Trophoblast cell (in vitro differentiated cells and primary cell): Measurements from ENCODE around the gene GNLY.
"Not testable (repeated sequence)": the region's sequence is repeated elsewhere in the genome, so short reads cannot be mapped to it uniquely, and the experiment has no call there.

Source experiments
- DNase-seq, 2 donors: peaks; one replicate each; pipeline ENCODE4 v3.0.0-alpha.2; 2016
- H2AFZ ChIP-seq: 2 replicates; pipeline ENCODE4 v1.6.1; 2013; ENCODE audit warnings: low read length, moderate library complexity, mild to moderate bottlenecking; ENCODE audit not compliant: insufficient read depth, poor library complexity
- H2AK5ac ChIP-seq: 2 replicates; pipeline ENCODE4 v1.6.1; 2013; ENCODE audit warnings: mild to moderate bottlenecking, low read length
- H2BK120ac ChIP-seq: 2 replicates; pipeline ENCODE4 v1.6.1; 2013; ENCODE audit warnings: low read length, mild to moderate bottlenecking, moderate library complexity; ENCODE audit not compliant: insufficient read depth, poor library complexity
- H2BK12ac ChIP-seq: 2 replicates; pipeline ENCODE4 v1.6.1; 2013; ENCODE audit warnings: mild to moderate bottlenecking, low read length, moderate library complexity
- H2BK5ac ChIP-seq: 2 replicates; pipeline ENCODE4 v1.6.1; 2013; ENCODE audit warnings: low read length, low read depth, moderate library complexity, mild to moderate bottlenecking; ENCODE audit not compliant: poor library complexity
- H3K14ac ChIP-seq: 2 replicates; pipeline ENCODE4 v1.6.1; 2013; ENCODE audit warnings: mild to moderate bottlenecking, low read length
- H3K18ac ChIP-seq: 2 replicates; pipeline ENCODE4 v1.6.1; 2013; ENCODE audit warnings: mild to moderate bottlenecking, low read length
- H3K23ac ChIP-seq: 2 replicates; pipeline ENCODE4 v1.6.1; 2013; ENCODE audit warnings: low read length
- H3K27ac ChIP-seq: 2 replicates; pipeline ENCODE4 v1.5.1; 2013; ENCODE audit warnings: low read depth, mild to moderate bottlenecking, inconsistent platforms, low read length, moderate library complexity
- H3K27me3 ChIP-seq: 2 replicates; pipeline ENCODE4 v1.6.1; 2013; ENCODE audit warnings: inconsistent platforms, mild to moderate bottlenecking, low read length, moderate library complexity; ENCODE audit not compliant: insufficient read depth
- H3K36me3 ChIP-seq, 2 experiments: 1 replicate in 1 of 2; 2 replicates in 1 of 2; pipeline ENCODE4 v1.6.1; 2013; ENCODE audit warnings: low read length in 2 of 2, mild to moderate bottlenecking in 2 of 2, moderate library complexity in 1 of 2; ENCODE audit not compliant: insufficient read depth in 2 of 2, control insufficient read depth in 1 of 2
- H3K4ac ChIP-seq: 2 replicates; pipeline ENCODE4 v1.6.1; 2013; ENCODE audit warnings: low read depth, mild to moderate bottlenecking, low read length, moderate library complexity
- H3K4me1 ChIP-seq, 2 experiments: 1 replicate in 1 of 2; 2 replicates in 1 of 2; pipeline ENCODE4 v1.6.1; 2013; ENCODE audit warnings: low read length in 2 of 2, mild to moderate bottlenecking in 2 of 2, moderate library complexity in 1 of 2; ENCODE audit not compliant: insufficient read depth in 2 of 2, control insufficient read depth in 1 of 2
- H3K4me2 ChIP-seq: 2 replicates; pipeline ENCODE4 v1.6.1; 2013; ENCODE audit warnings: inconsistent platforms, mild to moderate bottlenecking, low read length, moderate library complexity
- H3K4me3 ChIP-seq: 2 replicates; pipeline ENCODE4 v1.5.1; 2013; ENCODE audit warnings: mild to moderate bottlenecking, low read depth, low read length, inconsistent platforms
- H3K79me1 ChIP-seq: one replicate; pipeline ENCODE4 v1.6.1; 2013; ENCODE audit warnings: low read length
- H3K79me2 ChIP-seq: 2 replicates; pipeline ENCODE4 v1.6.1; 2013; ENCODE audit warnings: low read length, mild to moderate bottlenecking; ENCODE audit not compliant: control insufficient read depth, insufficient read depth, poor library complexity
- H3K9ac ChIP-seq: 2 replicates; pipeline ENCODE4 v1.6.1; 2013; ENCODE audit warnings: mild to moderate bottlenecking, low read length
- H3K9me3 ChIP-seq: 2 replicates; pipeline ENCODE4 v1.6.1; 2013; ENCODE audit warnings: low read depth, mild to moderate bottlenecking, control low read depth, inconsistent platforms, low read length; ENCODE audit not compliant: insufficient read depth
- H4K12ac ChIP-seq: 2 replicates; pipeline ENCODE4 v1.6.1; 2013; ENCODE audit warnings: low read depth, mild to moderate bottlenecking, low read length, moderate library complexity
- H4K8ac ChIP-seq: 2 replicates; pipeline ENCODE4 v1.6.1; 2013; ENCODE audit warnings: low read depth, mild to moderate bottlenecking, low read length, moderate library complexity
- H4K91ac ChIP-seq: one replicate; pipeline ENCODE4 v1.6.1; 2013; ENCODE audit warnings: low read depth, mild to moderate bottlenecking, low read length, moderate library complexity
- WGBS: extraction: QIAGEN DNeasy Blood & Tissue Kit; methylation state at CpG from one replicate; pipeline ENCODE4 v1.1.7; 2013; ENCODE audit warnings: missing lambda C conversion rate; ENCODE audit not compliant: insufficient read length, insufficient coverage; ENCODE audit errors: extremely low coverage; 5-methylcytosine and 5-hydroxymethylcytosine counted together

GNLY gene

DNA sequence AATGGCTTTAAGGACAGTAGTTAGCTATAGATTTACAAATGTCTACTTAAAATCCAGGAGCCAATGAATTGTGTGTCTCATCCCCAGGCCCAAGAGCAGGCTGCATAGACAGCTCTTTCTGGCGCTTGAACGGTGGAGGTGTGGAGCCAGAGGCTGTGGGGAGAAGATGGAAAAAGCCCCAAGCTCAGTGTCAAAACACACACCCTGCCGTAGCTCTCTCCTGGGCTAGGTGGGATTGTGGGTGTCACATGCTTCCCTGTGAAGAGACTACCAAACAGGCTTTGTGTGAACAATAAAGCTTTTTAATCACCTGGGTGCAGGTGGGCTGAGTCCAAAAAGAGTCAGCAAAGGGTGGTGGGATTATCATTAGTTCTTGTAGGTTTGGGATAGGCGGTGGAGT lies 36.8 kb upstream of the GNLY start:
- H2AFZ ChIP-seq, H3K4me3 ChIP-seq, H2AK5ac ChIP-seq, H3K27ac ChIP-seq, H2BK12ac ChIP-seq, DNase-seq, H2BK5ac ChIP-seq, H3K4ac ChIP-seq, H4K12ac ChIP-seq, H3K79me2 ChIP-seq, H4K91ac ChIP-seq, H3K4me1 ChIP-seq, H2BK120ac ChIP-seq, H3K23ac ChIP-seq, H3K14ac ChIP-seq, H4K8ac ChIP-seq, H3K9me3 ChIP-seq, H3K9ac ChIP-seq, H3K27me3 ChIP-seq, H3K79me1 ChIP-seq, H3K18ac ChIP-seq, H3K4me2 ChIP-seq: not testable (repeated sequence)
- no CpG with 5 or more reads among the region's 4 CpGs for WGBS
- H3K36me3 ChIP-seq = peaks cover 10 to 11% of the 10 kb centered on the region in 2 experiments

DNA sequence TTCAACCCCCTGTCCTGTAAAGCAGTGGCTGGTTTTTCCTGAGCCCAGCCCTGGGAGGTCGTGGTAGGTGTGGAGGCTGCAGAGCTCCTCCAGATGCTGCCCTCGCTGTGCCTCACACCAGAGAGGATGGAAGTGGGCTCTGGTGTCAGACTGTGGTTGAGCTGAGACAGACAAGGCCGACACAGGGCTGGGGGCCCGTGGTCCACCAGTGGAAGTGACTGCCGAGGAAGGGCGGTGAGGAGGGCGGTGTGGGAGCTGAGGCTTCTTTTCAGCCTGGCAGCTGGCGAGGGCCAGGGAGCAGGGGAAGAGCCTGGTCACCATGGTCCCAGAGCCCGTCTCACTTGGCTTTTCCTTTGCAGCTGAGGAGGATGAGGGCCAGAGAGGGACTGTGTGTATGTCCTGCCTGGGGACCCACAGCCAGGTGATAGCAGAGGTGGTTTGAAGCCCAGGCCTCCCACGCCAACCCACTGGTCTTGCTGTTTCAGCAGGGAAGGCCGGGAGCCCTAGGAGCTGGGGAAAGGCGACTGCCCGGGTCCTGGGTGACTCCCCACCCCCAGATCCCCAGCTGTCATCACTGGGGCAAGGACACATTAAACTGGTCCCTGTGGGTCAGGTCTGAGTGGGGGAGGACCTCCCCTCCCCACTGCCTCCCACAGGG lies 34.7 kb upstream of the GNLY start:
- Histone ChIP-seq H3K27ac (no peak overlapping the region), H3K27me3 (no peaks in the 10 kb centered on the region), H3K79me1 (peaks cover 6% of the 10 kb centered on the region), H3K4me2 (no peak overlapping the region), H2AFZ (no peak overlapping the region), H4K12ac (no peak overlapping the region), H2BK12ac (no peak overlapping the region), H3K18ac (no peak overlapping the region), H4K91ac (no peak overlapping the region), H3K9me3 (peaks cover 1% of the 10 kb centered on the region), H2AK5ac (no peak overlapping the region), H3K14ac (no peak overlapping the region), H3K9ac (no peak overlapping the region), H2BK5ac (no peak overlapping the region), H3K4ac (no peak overlapping the region), H2BK120ac (no peak overlapping the region), H3K79me2 (no peaks in the 10 kb centered on the region), H4K8ac (no peak overlapping the region), H3K4me1 (peaks cover 13 to 16% of the 10 kb centered on the region in 2 experiments), H3K36me3 (peaks cover 5 to 6% of the 10 kb centered on the region in 2 experiments), H3K23ac (no peak overlapping the region), H3K4me3 (no peak overlapping the region)
- WGBS = no CpG with 5 or more reads among the region's 13 CpGs
- no peak for DNase-seq

GRCh38 chr2:85660301-85660700 lies 33.9 kb upstream of the GNLY start:
- not testable (repeated sequence) for H3K79me2 ChIP-seq, H3K4me2 ChIP-seq, H4K12ac ChIP-seq, H2AK5ac ChIP-seq, H3K4me3 ChIP-seq, DNase-seq, H2AFZ ChIP-seq, H3K18ac ChIP-seq, H3K14ac ChIP-seq, H2BK120ac ChIP-seq, H3K9ac ChIP-seq, H3K36me3 ChIP-seq, H3K4ac ChIP-seq, H2BK12ac ChIP-seq, H4K91ac ChIP-seq, H3K27me3 ChIP-seq, H2BK5ac ChIP-seq, H4K8ac ChIP-seq, H3K23ac ChIP-seq, H3K79me1 ChIP-seq, H3K9me3 ChIP-seq, H3K27ac ChIP-seq
- H3K4me1 ChIP-seq = peaks cover 13 to 16% of the 10 kb centered on the region in 2 experiments
- no CpG with 5 or more reads among the region's 11 CpGs for WGBS

DNA sequence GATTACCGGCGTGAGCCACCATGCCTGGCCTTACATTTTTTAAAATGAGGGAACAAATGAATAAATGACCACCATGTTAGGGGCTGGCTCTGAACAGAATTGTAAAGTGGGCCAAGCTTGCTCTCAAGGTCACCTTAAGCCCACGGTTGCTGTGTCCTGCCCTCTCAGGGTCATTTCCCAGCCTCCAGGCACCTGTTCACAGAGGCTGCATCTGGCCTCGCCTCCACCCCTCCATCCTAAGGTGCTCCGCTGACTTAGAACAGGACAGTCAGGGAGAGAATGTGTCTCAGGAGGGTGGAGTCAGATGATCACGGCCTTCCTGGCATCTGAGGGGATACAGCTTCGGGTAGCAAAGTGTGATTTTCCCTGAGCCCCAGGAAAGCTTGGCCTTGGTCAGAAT lies 33.4 kb upstream of the GNLY start:
- H2BK5ac ChIP-seq = no peak overlapping the region
- no peak overlapping the region for H3K18ac ChIP-seq
- peaks cover 1% of the 10 kb centered on the region for H3K9me3 ChIP-seq
- no peak overlapping the region for H3K27ac ChIP-seq
- H3K4me2 ChIP-seq = no peak overlapping the region
- H3K79me1 ChIP-seq = peaks cover 6% of the 10 kb centered on the region
- H4K12ac ChIP-seq = no peak overlapping the region
- H2AFZ ChIP-seq = no peak overlapping the region
- no peak overlapping the region for H3K23ac ChIP-seq
- H3K14ac ChIP-seq = no peak overlapping the region
- H3K4me3 ChIP-seq = no peak overlapping the region
- peaks cover 13 to 16% of the 10 kb centered on the region in 2 experiments for H3K4me1 ChIP-seq
- no peak overlapping the region for H2AK5ac ChIP-seq
- H2BK120ac ChIP-seq = no peak overlapping the region
- H4K8ac ChIP-seq = no peak overlapping the region
- H3K27me3 ChIP-seq = no peaks in the 10 kb centered on the region
- H2BK12ac ChIP-seq = no peak overlapping the region
- no CpG with 5 or more reads among the region's 7 CpGs for whole genome bisulfite sequencing
- peaks cover 5% of the 10 kb centered on the region in 2 experiments for H3K36me3 ChIP-seq
- H3K9ac ChIP-seq = no peak overlapping the region
- no peak overlapping the region for H3K4ac ChIP-seq
- no peak for DNase-seq
- no peaks in the 10 kb centered on the region for H3K79me2 ChIP-seq
- no peak overlapping the region for H4K91ac ChIP-seq
